Activated CD8-positive, alpha-beta T cell treated with anti-CD3 and anti-CD28 coated beads, Interleukin-2, amount 10 ng/mL, durations not matched to agents 7 days and 5 days (primary cell): ENCODE measurements around the gene CATSPER3. TPM values are rescaled to one million over a fixed set of nuclear protein-coding genes. Genes with fewer than 3 reads are reported as not detected.
"Not testable (repeated sequence)": the region's sequence is repeated elsewhere in the genome, so short reads cannot be mapped to it uniquely, and the experiment has no call there.

Experiments used
- ATAC-seq: fragments of 150-1000 bp; cut with Tn5 transposase; one replicate; pipeline ENCODE4 v1.10.0; 2021; ENCODE audit warnings: moderate library complexity
- CTCF ChIA-PET: fragments of 350-600 bp; sonication (Branson Sonifier 250); formaldehyde crosslinking; loops from one replicate; lab custom pipeline; 2021; ENCODE audit warnings: antibody characterized with exemption; lab: Charles Lee
- POLR2A ChIA-PET: fragments of 350-600 bp; sonication (Branson Sonifier 250); formaldehyde crosslinking; loops from one replicate; lab custom pipeline; 2021; ENCODE audit warnings: antibody characterized with exemption; lab: Charles Lee
- DNase-seq: peaks from one replicate; pipeline ENCODE4 v3.0.0-alpha.2; 2020
- H3K27ac Mint-ChIP-seq: one replicate; pipeline ENCODE4 v1.8.0; 2021; ENCODE audit warnings: mild to moderate bottlenecking, mixed read lengths
- H3K27me3 Mint-ChIP-seq: one replicate; pipeline ENCODE4 v1.8.0; 2021; ENCODE audit warnings: low read depth, mixed read lengths
- H3K36me3 Mint-ChIP-seq: one replicate; pipeline ENCODE4 v1.8.0; 2021; ENCODE audit warnings: low read depth, mixed read lengths
- H3K4me1 Mint-ChIP-seq: one replicate; pipeline ENCODE4 v1.8.0; 2021; ENCODE audit warnings: low read depth, mixed read lengths
- H3K4me3 Mint-ChIP-seq: one replicate; pipeline ENCODE4 v1.8.0; 2021; ENCODE audit warnings: mild to moderate bottlenecking, mixed read lengths
- H3K9me3 Mint-ChIP-seq: one replicate; pipeline ENCODE4 v1.8.0; 2022; ENCODE audit warnings: mixed read lengths; ENCODE audit not compliant: insufficient read depth
- total RNA-seq, 2 experiments: library from RNA; stranded (reverse); gene quantifications; one replicate each; pipeline ENCODE4 v1.2.3, GENCODE V29; 2021

Gene CATSPER3
- total RNA-seq, 2 experiments from 2014 or later: 0.68 to 0.89 TPM

DNA sequence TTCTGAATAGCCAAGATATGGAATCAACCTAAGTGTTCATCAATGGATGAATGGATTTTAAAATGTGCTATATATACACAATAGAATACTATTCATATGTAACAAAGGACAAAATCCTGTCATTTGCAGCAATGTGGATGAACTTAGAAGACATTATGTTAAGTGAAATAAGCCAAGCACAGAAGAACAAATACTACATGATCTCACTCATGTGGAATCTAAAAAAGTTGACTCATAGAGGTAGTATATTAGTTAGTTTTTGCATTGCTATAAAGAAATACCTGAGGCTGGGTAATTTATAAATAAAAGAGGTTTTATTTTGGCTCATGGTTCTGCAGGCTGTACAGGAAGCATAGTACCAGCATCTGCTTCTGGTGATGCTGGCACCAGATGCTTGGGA, 8.1 kb downstream of the CATSPER3 start:
- ChIA-PET POLR2A (no interaction called here), CTCF (no interaction called here)
- H3K27me3 Mint-ChIP-seq: no peaks in the 10 kb centered on the region
- H3K36me3 Mint-ChIP-seq: peaks cover 13% of the 10 kb centered on the region
- H3K4me3 Mint-ChIP-seq: no peak overlapping the region
- ATAC-seq (no peak), DNase-seq (no peak)
- no peak overlapping the region for H3K27ac Mint-ChIP-seq
- H3K4me1 Mint-ChIP-seq: no peaks in the 10 kb centered on the region
- H3K9me3 Mint-ChIP-seq: peaks cover 2% of the 10 kb centered on the region

DNA sequence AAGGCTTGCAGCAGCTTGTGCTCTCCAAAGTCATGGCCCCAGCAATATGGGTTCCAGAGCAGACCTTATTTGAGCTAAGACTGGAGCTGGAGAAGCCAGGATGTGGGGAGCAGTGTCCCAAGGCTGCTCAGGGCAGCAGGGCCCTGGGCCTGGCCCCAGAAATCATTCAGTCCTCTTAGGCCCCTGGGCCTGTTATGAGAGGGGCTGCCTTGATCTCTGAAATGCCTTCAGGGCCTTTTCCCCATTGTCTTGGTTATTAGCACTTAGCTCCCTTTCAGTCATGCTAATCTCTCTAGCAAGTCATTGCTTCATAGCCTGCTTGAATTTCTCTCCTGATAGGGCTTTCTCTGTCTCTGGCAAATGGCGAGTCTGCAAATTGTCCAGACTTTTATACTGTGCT, 9.1 kb downstream of the CATSPER3 start:
- ChIA-PET CTCF (no interaction called here), POLR2A (no interaction called here)
- H3K36me3 Mint-ChIP-seq: peaks cover 17% of the 10 kb centered on the region
- no peaks in the 10 kb centered on the region for H3K4me1 Mint-ChIP-seq
- DNase-seq (no peak), ATAC-seq (no peak)
- H3K27ac Mint-ChIP-seq: no peak overlapping the region
- no peaks in the 10 kb centered on the region for H3K27me3 Mint-ChIP-seq
- H3K9me3 Mint-ChIP-seq: peaks cover 4% of the 10 kb centered on the region
- H3K4me3 Mint-ChIP-seq: no peak overlapping the region

DNA sequence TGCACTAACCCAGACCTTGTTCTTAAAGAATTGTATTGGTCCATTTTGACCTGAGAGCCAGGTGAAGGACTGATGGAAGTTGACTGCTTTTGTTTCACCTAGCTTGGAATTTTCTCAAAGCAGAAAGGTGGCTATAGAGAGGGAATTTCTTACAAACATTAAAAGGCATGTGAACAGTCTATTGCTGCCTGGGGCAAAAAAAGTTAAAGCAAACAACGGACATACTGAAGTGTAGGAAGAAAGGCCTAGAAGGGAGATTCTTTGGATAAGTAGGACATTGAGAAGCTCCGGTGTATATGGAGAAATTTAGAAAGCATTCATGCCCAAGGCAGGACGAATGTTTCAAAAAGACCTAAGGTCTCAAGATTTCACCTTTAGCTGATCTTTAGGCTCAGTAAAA, 11.7 kb downstream of the CATSPER3 start:
- CTCF ChIA-PET: no interaction called here

DNA sequence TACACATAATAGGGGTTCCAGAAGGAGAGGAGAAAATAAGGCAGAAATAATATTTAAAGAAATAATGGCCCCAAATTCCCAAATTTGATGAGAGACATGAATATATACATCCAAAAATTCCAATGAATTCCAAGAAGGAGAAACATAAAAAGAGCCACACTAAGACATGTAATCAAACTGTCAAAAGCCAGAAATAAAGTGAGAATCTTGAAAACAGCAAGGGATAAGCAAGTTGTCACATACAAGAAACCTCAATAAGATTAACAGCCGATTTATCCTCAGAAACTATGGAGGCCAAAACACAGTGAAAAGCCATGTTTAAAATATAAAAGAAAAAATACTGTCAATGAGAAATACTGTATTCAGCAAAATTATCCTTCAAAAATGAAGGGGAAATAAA, 14.5 kb downstream of the CATSPER3 start:
- POLR2A ChIA-PET: no interaction called here
- no peaks in the 10 kb centered on the region for H3K4me1 Mint-ChIP-seq
- no peak overlapping the region for H3K27ac Mint-ChIP-seq
- CTCF ChIA-PET: no interaction called here
- peaks cover 2% of the 10 kb centered on the region for H3K27me3 Mint-ChIP-seq
- peaks cover 15% of the 10 kb centered on the region for H3K36me3 Mint-ChIP-seq
- DNase-seq (no peak), ATAC-seq (no peak)
- peaks cover 26% of the 10 kb centered on the region for H3K9me3 Mint-ChIP-seq
- no peak overlapping the region for H3K4me3 Mint-ChIP-seq

More for the DNA sequence above, 11.7 kb downstream of the CATSPER3 start:
- POLR2A ChIA-PET: no interaction called here
- Mint-ChIP-seq H3K27me3 (no peaks in the 10 kb centered on the region), H3K36me3 (peaks cover 19% of the 10 kb centered on the region), H3K4me3 (no peak overlapping the region), H3K27ac (no peak overlapping the region), H3K4me1 (no peaks in the 10 kb centered on the region), H3K9me3 (peaks cover 26% of the 10 kb centered on the region)
- no peak for DNase-seq
- ATAC-seq: no peak

DNA sequence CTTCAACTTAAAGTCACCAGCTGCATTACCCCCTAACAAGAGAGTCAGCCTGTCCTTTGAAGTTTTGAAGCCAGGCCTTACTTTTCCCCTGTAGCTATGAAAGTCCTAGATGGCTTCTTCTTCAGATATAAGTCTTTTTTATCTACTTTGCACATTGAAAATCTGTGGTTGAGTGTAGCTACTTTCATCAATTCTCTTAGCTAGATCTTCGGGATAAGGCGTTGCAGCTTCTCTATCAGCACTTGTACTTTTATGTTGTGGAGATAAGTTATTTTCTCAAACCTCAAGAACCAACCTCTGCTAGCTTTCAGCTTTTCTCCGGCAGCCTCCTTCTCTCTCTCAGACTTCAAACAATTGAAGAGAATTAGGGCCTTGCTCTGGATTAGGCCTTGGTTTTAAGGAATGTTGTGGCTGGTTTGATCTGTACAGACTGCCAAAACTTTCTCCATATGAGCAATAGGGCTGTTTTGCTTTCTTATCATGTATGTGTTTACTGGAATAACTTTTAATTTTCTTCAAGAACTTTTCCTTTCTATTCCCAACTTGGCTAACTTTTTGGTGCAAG, 21.6 kb downstream of the CATSPER3 start:
- DNase-seq: no peak
- H3K4me3 Mint-ChIP-seq: no peak overlapping the region
- no peak overlapping the region for H3K27ac Mint-ChIP-seq
- H3K9me3 Mint-ChIP-seq: peaks cover under 1% of the 10 kb centered on the region
- POLR2A ChIA-PET: no interaction called here
- CTCF ChIA-PET: no interaction called here
- H3K4me1 Mint-ChIP-seq: no peaks in the 10 kb centered on the region
- ATAC-seq: no peak
- H3K36me3 Mint-ChIP-seq: no peaks in the 10 kb centered on the region
- peaks cover 10% of the 10 kb centered on the region for H3K27me3 Mint-ChIP-seq

DNA sequence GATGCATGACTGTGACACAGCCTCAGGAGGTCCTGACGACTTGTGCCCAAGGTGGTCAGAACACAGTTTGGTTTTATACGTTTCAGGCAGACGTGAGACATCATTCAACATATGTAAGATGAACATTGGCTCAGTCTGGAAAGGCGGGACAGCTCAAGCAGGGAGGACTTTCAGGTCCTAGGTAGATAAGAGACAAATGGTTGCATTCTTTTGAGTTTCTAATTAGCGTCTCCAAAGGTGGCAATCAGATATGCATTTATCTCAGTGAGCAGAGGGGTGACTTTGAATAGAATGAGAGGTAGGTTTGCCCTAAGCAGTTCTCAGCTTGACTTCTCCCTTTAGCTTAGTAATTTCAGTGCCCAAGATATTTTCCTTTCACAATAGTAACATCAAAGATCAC, 22.5 kb downstream of the CATSPER3 start:
- CTCF ChIA-PET, H3K4me3 Mint-ChIP-seq, H3K36me3 Mint-ChIP-seq, H3K4me1 Mint-ChIP-seq, H3K27ac Mint-ChIP-seq, DNase-seq, H3K9me3 Mint-ChIP-seq, POLR2A ChIA-PET, ATAC-seq: not testable (repeated sequence)
- H3K27me3 Mint-ChIP-seq: peaks cover 14% of the 10 kb centered on the region

DNA sequence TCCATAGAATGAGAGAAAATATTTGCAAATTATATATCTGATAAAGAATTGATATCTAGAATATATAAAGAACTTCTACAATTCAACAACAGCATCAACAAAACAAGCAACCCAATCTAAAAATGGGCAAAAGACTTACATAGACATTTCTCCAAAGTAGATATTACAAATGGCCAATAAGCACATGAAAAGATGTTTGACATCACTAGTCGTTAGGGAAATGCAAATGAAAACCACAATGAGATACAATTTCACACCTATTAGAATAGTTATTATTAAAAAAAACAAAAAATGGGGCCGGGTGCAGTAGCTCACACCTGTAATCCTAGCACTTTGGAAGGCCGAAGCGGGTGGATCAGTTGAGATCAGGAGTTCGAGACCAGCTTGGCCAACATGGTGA, 24.4 kb downstream of the CATSPER3 start:
- CTCF ChIA-PET: no interaction called here
- no peak for ATAC-seq
- POLR2A ChIA-PET: no interaction called here
- no peak for DNase-seq
- Mint-ChIP-seq H3K27ac (no peak overlapping the region), H3K9me3 (no peaks in the 10 kb centered on the region), H3K4me1 (no peaks in the 10 kb centered on the region), H3K4me3 (no peak overlapping the region), H3K27me3 (peaks cover 12% of the 10 kb centered on the region), H3K36me3 (no peaks in the 10 kb centered on the region)

DNA sequence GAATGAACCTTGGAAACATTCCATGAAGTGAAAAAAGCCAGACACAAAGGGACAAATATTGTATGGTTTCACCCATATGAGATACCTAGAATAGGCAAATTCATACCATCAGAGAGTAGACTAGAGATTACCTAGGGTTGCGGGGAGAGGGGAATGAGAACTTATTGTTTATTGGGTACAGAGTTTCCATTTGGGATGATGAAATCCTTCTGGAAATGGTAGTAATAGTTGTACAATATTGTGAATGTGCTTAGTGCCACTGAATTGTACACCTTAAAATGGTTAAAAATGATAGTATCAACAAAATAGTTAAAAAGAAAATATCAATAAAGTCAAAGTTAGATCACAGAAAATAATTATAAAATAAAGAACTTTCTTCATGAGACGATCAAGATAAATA, 25.5 kb downstream of the CATSPER3 start:
- peaks cover 11% of the 10 kb centered on the region for H3K27me3 Mint-ChIP-seq
- no peak overlapping the region for H3K27ac Mint-ChIP-seq
- ATAC-seq (no peak), DNase-seq (no peak)
- ChIA-PET POLR2A (no interaction called here), CTCF (no interaction called here)
- no peak overlapping the region for H3K4me3 Mint-ChIP-seq
- no peaks in the 10 kb centered on the region for H3K36me3 Mint-ChIP-seq
- H3K9me3 Mint-ChIP-seq: no peaks in the 10 kb centered on the region
- H3K4me1 Mint-ChIP-seq: no peaks in the 10 kb centered on the region

DNA sequence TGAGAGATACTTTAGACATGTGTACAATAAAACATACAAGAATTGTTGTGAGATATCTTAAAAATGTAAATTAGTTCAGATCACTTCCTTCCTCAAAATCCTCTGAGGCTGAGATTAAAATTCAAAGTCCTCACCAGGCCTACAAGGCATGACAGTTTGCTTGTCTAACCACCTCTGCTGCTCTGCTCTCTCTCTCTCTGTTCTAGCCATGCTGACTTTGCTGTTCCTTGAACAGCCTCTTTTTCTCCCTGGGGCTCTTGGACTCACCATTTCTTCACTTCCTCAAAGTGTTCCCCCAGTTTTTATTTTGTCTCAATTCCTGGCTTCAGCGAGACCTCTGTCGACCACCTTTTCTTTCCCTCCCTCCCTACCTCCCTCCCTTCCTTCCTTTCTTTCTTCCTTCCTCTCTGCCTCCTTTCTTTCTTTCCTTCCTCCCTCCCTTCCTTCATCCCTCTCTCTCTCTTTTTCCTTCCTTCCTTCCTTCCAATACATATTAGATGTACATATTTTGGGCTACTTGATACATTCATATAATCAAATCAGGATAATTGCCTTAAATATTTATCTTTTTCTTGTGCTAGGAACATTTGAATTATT, 27.0 kb downstream of the CATSPER3 start:
- Mint-ChIP-seq H3K27ac (no peak overlapping the region), H3K36me3 (no peaks in the 10 kb centered on the region), H3K9me3 (no peaks in the 10 kb centered on the region), H3K27me3 (peaks cover 9% of the 10 kb centered on the region), H3K4me3 (no peak overlapping the region), H3K4me1 (no peaks in the 10 kb centered on the region)
- CTCF ChIA-PET: no interaction called here
- no peak for ATAC-seq
- DNase-seq: no peak
- POLR2A ChIA-PET: no interaction called here

DNA sequence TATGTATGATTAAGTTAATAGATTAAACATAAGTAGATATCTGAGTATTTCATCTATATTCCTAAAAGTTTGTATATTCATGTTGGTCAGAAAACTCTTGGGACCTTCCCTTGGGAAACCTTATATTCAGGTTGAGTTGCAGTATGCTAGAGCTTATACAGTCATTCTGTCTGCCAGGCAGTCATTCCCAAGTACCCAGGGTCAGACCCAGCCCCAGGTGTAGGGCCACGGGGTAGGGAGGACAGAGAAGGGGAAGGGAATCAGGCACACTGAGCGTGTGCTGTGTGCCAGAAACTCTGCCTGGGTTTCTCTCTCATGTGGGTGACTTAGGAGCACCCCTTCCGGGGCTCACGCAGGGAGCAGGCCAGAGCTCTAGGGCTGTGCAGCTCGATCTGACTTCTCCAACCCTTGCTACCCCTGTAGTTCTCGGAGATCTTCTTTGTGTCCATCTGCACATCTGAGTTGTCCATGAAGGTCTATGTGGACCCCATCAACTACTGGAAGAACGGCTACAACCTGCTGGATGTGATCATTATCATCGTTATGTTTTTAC, 28.2 kb downstream of the CATSPER3 start:
- H3K27me3 Mint-ChIP-seq: peaks cover 10% of the 10 kb centered on the region
- ChIA-PET CTCF (no interaction called here), POLR2A (interaction anchor here (1.0 kb wide), 1 partner anchor 10 kb away, joined by 3 read pairs; no protein-coding TSS in a partner anchor)

DNA sequence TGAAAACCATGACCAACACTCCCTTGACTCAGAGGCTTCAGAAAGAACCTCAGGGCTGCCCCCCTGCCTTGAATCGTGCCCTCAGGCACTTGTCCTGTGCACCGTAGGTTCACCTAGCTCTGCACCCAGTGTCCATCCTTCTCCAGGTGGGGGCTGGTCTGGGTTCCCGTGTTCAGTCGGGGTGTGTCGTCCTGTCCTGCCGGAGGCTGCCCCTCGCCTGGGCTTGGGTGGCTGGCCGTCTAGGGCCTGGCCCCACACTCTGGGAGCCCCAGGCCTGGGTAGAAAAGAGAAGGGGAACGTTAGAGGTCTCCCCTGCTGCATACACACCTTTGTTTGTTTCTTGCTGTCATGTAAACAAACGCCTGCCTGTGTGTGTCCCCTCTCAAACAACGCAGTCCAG, 29.3 kb downstream of the CATSPER3 start:
- ATAC-seq (no peak), DNase-seq (no peak)
- H3K9me3 Mint-ChIP-seq: no peaks in the 10 kb centered on the region
- no peak overlapping the region for H3K4me3 Mint-ChIP-seq
- ChIA-PET POLR2A (interaction anchor here (1.0 kb wide), 1 partner anchor 9 kb away, joined by 3 read pairs; no protein-coding TSS in a partner anchor), CTCF (no interaction called here)
- no peaks in the 10 kb centered on the region for H3K36me3 Mint-ChIP-seq
- peaks cover 14% of the 10 kb centered on the region for H3K27me3 Mint-ChIP-seq
- no peaks in the 10 kb centered on the region for H3K4me1 Mint-ChIP-seq
- no peak overlapping the region for H3K27ac Mint-ChIP-seq

More for the DNA sequence above, 28.2 kb downstream of the CATSPER3 start:
- no peaks in the 10 kb centered on the region for H3K4me1 Mint-ChIP-seq
- no peaks in the 10 kb centered on the region for H3K9me3 Mint-ChIP-seq
- no peaks in the 10 kb centered on the region for H3K36me3 Mint-ChIP-seq
- no peak overlapping the region for H3K27ac Mint-ChIP-seq
- H3K4me3 Mint-ChIP-seq: no peak overlapping the region
- DNase-seq (no peak), ATAC-seq (no peak)

DNA sequence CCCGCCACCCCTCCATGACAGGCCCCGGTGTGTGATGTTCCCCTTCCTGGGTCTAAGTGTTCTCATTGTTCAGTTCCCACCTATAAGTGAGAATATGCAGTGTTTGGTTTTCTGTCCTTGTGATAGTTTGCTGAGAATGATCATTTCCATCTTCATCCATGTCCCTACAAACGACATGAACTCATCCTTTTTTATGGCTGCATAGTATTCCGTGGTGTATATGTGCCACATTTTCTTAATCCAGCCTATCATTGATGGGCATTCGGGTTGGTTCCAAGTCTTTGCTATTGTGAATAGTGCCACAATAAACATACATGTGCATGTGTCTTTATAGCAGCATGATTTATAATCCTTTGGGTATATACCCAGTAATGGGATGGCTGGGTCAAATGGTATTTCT, 30.4 kb downstream of the CATSPER3 start:
- H3K36me3 Mint-ChIP-seq, H3K9me3 Mint-ChIP-seq, ATAC-seq, H3K27ac Mint-ChIP-seq, CTCF ChIA-PET, H3K4me3 Mint-ChIP-seq, POLR2A ChIA-PET, DNase-seq, H3K4me1 Mint-ChIP-seq: not testable (repeated sequence)
- peaks cover 17% of the 10 kb centered on the region for H3K27me3 Mint-ChIP-seq
